A549 (cell line): Measurements from ENCODE around the gene SETDB1.

Experiments
- MAFK ChIP-seq: fragments of 450-650 bp; IDR thresholded peaks from 2 replicates; pipeline ENCODE4 v1.6.1; 2014; ENCODE audit not compliant: partially characterized antibody
- POLR2A ChIP-seq: IDR thresholded peaks from 2 replicates; pipeline ENCODE4 v1.6.1; 2012; ENCODE audit warnings: mild to moderate bottlenecking, low read length
- TF ChIP-seq, protein P1 (sequence below): fragments of >200 bp; sonication (Bioruptor Twin); formaldehyde crosslinking; IDR thresholded peaks from 3 replicates; pipeline ENCODE4 v1.5.1; 2016

DNA sequence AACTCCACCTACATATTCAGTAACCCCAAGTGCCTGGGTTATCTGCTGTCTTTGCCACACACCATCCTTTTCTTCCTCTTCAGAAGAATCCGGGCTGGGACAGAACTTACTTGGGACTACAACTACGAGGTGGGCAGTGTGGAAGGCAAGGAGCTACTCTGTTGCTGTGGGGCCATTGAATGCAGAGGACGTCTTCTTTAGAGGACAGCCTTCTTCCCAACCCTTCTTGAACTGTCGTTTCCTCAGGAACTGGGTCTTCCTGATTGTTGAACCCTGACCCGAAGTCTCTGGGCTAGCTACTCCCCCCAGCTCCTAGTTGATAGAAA lies 38.0 kb downstream of the SETDB1 start:
- TF ChIP-seq, protein P1, sequence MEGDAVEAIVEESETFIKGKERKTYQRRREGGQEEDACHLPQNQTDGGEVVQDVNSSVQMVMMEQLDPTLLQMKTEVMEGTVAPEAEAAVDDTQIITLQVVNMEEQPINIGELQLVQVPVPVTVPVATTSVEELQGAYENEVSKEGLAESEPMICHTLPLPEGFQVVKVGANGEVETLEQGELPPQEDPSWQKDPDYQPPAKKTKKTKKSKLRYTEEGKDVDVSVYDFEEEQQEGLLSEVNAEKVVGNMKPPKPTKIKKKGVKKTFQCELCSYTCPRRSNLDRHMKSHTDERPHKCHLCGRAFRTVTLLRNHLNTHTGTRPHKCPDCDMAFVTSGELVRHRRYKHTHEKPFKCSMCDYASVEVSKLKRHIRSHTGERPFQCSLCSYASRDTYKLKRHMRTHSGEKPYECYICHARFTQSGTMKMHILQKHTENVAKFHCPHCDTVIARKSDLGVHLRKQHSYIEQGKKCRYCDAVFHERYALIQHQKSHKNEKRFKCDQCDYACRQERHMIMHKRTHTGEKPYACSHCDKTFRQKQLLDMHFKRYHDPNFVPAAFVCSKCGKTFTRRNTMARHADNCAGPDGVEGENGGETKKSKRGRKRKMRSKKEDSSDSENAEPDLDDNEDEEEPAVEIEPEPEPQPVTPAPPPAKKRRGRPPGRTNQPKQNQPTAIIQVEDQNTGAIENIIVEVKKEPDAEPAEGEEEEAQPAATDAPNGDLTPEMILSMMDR: no peak
- no peak for TF ChIP-seq POLR2A
- TF ChIP-seq MAFK: no peak
